NCI-H2227 treated with DMSO at 0.1 percent for 48 hours (cell line): ENCODE data around the gene GDNF.
A peak's percentile ranks its signal among the peaks of the same experiment; 100 is the strongest.

Experiments used
- DNase-seq: peaks from one replicate; lab custom pipeline; 2025; lab: John Stamatoyannopoulos, UW

GDNF gene

DNA sequence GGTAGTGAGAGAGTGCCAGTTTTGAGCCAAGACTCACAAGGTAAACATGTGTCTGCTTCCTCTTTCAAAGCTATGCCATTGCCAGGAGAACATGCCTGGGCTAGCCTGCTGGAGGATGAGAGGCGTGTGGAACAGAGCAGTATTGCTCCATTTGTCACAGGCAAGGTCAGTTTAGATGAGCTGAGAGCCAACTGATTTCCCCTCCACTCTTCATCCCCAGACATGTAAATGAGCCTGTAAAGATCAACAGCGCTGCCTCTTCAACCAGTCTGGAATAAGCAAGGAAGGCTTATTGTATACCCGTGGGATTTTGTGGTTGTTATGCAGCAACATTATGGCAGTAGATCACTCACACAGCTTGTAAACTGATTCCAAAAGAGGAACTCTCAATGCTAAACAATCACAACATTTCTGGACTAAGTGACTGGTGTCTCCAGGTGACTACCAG is 8.2 kb upstream of the GDNF start:
- DNase-seq: no peak

DNA sequence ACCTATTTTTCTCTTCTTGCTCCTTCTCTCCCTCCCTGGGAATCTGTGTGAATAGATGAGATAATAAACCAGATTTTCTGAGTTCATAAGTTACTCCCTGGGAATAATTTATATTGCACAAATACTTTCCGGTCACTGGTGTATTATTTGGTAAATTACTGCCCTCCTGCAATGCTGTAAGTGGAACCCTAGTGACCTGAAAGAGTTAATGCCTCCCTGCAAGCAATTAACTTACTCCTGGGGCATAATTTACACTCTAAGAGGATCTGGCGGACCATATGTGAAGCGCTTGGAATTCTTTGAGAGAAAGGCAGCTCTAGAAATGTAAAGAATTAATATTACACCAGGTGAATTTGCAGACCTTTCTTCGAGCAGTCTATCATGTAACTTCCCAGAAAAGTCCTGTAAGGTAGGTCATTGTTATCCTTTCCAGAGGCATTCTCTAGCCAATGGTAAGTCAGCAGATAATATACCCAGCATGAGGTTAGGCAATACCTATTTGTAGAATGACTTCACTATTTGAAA is 7.0 kb upstream of the GDNF start:
- no peak for DNase-seq

DNA sequence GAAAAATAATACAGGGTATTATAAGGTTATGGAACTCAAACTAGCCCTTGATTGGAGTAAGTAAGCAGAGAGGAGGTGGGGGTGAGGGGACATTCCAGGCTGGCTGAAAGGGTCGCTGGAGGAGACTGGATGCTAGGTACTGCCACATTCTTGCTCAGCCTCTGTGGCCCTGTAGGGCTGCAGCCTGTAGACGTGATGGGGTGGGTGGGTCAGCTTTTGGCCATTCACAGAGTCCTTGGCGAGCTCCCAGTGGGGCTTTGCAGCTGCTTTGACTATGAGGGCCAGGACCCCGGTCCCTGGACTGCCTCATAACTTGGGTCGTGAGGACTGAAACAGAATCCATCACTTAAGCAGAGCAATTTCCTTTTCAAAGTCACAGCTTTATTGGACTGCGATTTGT is 4.2 kb upstream of the GDNF start:
- no peak for DNase-seq

GRCh38 chr5:37842048-37842447 is 2.2 kb upstream of the GDNF start:
- DNase-seq: no peak

DNA sequence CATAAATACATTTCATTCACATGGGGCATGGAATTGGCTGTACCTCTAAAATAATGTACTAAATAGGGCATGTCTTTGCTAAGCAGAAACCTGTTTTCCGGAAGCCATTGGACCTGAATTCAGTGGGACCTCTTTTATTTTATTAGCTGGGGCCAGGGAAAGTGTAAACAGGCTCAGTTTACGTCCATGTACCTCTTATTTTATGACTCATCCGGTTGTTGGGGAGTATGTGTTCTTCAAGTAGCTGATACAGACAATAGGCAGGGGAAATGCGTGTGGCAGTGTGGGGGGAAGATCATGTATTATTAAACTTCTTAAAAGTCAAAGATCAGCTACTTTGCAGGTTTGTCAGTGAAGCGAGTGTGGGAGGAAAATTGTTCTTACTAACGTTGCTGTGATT is 1.4 kb upstream of the GDNF start:
- no peak for DNase-seq

- no peak for DNase-seq
Measured at GRCh38 chr5:37840053-37841034, 503 bp upstream of the GDNF start.

- no peak for DNase-seq
Measured at GRCh38 chr5:37838933-37839341, 904 bp downstream of the GDNF start.

DNA sequence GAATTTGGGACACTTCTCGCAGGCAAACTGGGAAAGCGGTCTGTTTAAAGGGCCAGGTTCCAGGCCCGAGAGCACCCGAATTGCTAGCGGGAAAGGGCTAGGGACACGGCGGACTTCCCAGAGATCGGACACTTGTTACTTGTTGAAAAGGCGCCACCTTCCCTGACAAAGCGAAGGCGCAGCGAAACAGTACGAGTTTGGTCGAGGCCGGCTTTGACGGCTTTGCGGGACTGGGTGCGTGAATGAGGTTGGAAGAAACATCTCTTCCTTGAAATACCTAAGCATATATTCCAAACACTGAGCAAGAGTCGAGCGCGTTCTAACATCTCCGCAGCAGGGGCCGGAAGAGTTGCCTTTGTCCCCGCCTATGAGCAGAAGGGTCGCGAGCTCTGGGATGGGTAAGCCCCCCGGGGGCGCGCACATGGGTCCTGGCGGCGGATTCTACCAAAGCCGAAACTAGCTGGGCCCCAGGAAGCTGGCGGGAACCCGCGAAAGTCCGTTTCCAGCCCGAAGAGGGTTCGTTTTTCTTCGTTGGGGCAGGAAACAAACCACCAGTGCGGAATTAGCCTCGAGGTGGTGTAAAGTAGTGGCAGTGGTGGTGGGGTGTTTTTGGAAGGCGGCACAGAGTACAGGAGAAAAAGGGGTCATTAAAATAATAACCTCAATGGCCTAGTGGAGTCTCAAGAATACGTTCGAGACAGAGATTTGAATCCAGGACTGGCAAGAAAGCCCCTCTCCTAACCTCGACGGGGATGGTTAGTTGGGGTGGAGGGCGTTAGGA is 1.5 kb downstream of the GDNF start:
- peak; percentile 8 for DNase-seq

DNA sequence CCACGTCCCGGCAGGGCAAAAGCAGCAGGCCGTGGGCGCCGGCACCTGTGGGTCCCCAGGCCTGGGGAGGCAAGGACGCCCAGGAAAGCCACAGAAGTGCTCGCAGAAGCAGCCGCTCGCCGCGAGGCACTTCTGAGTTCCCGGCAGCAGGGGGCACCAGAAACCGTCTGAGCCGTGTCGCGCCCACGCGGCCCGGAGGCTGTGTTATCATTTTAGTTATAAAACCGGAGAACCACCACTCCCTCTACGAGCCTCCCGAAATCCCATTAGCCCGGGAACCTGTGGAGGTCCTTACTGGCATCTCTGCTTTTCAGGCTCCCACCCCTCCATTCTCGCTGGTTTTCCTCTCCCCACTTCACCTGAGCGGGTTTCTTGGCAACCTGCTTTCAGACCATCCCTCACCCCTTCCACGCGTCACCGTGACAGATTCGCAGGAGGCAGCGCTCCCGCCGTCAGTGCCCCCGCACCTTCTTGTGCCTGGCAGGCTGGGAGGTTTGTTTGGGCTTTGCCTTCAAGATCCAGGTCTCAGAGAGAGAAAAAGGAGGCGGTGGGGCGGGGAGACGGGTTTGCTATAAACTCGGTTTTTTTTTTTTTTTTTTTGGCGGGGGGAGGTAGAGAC is 2.3 kb downstream of the GDNF start:
- DNase-seq: peak; percentile 35

DNA sequence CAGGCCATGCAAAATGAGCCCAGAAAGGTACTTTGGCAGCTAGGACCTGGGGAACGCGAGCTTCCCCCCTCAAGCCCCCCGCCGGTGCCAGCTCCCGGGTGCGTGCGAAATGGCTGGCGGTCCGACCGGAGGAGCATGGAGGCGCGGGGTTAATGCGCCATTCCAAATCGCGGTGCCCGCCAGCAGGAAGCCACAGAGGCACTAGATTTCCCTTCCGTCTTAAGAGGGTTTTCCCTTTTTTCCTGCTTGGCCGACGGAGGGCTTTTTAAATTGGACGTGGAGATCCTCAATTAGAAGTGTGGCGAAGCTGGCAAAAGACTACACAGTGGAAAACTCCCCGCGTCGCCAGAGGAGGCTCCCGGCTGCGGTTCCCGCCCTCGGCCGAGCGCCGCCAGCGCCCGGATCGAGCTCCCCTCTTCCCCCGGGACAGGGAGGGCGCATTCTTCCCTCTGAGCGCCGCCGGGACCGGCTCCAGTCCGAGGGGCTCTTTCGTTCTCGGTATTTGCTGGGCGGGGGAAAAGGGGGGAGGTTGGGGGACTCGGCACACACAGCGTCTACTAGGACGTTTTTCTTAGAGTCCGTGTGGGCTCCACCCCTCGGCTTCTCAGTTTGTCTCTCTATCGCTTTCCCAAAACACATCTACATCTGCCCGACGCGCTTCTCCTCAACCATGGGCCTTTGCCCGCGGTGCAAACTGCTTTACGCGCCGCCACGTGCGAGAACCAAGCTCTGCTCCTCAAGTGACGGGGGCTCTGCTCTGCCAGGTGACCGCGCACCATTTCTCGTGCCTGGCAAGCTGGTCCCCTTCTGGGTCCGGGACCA is 3.0 kb downstream of the GDNF start:
- DNase-seq: no peak

- DNase-seq: no peak
Measured at GRCh38 chr5:37836235-37836591, 3.6 kb downstream of the GDNF start.

DNA sequence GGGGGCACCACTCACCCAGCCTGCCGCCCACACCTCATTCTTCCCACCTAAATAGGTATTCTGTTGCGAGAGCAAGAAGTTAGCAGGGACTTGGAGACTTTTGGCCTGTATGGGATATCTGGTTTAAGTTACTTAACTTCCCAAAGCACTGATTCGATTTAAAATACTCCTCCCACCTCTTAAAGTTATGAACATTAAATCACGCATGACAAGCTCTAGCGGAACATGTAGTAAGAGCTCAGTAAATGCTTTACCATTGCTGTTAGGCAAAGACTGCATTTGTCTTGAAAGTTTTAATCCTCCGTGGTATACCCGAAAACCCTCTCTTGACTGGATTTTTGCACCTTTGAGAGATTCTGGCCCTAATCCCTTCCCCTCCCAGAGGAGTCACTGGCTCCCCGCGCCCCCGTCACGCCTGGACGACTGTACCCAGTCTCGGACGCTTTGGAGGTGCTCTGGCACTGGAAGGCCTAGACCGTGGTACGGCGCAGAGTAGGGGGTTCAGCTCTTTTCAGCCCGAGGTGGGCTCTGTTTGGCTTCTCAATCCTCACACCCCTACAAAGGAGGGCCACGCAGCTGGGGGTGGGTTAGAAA is 4.4 kb downstream of the GDNF start:
- DNase-seq: no peak

- no peak for DNase-seq
Measured at GRCh38 chr5:37834542-37835379, 5.1 kb downstream of the GDNF start.

GRCh38 chr5:37833990-37834389 is 5.9 kb downstream of the GDNF start:
- no peak for DNase-seq

GRCh38 chr5:37831821-37832534 is 7.9 kb downstream of the GDNF start:
- no peak for DNase-seq

DNA sequence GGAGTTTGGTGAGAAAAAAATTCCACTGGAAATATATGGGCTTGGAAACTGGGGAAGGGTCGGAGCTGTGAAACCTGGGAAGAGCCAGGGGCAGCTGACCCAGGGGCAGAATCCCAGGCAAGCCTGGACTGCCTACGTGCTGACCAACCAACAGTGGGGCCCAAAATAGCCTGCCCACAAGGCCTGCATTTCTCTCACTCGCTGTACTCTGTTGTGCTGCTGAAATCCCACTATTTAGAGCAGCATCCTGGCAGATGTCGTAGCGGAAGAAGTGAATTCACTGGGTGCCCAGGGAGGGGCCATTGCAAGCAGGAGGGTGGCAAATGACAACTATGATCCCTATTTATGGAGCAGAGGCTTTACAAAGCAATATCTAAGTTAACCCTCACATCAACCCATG is 9.5 kb downstream of the GDNF start:
- DNase-seq: no peak

- DNase-seq: no peak
Measured at GRCh38 chr5:37825334-37825915, 14.4 kb downstream of the GDNF start.

DNA sequence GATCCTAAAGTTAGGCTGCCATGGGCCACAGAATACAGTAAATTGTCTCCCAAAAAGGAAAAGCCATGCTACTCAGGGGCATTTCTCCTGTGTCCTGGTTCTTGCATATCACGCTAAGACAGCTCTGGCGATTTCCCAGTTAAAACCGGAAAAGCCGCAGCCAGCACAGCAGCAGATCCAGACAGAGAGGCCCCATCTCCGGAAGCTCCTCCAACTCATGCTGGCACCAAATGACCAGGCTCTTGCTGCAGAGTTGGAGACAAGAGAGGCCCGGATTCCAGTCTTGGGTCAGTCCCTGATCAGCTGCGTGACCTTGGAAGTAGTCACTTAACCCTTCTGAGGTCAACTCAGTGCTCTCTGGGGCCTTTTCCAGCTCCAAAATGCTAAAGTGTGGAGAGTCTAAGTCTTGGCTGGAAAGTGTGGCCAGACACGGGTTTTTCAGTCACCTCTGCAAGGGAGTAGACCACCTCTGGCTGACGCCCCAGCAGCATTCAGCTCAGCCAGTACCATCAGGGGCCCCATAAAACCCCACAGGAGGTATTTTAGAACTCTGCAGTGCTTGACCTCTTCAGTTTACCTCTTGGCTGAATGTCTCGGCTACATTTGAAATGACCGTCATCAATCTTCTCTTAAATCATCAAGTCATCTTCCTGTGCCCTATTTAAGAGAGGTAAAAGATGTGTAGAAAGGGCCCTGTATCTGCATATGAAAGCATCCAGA is 16.2 kb downstream of the GDNF start:
- no peak for DNase-seq
